K562 (cell line): ENCODE results near the gene PLEKHA6. TPM values are rescaled to one million over a fixed set of nuclear protein-coding genes. Genes with fewer than 3 reads are reported as not detected.

Experiments
- ATAC-seq: fragments of 200-7000 bp; cut with Tn5 transposase; 3 replicates; pipeline ENCODE4 v1.9.1; 2020; ENCODE audit warnings: moderate library complexity
- BruUV-seq: library from RNA; stranded (reverse); fragments of 400-500 nt; replicated peaks from 2 replicates; lab custom pipeline; 2021; lab: Mats Ljungman, UMichigan
- CTCF ChIA-PET: fragments of 300-600 bp; formaldehyde crosslinking; extraction: SDS; loops from one replicate; lab custom pipeline; 2021; ENCODE audit warnings: low intra/inter-chr PET ratio; lab: Yijun Ruan, JAX
- POLR2A ChIA-PET: fragments of 300-600, 350-650 bp; sonication (Branson Sonifier 250); formaldehyde crosslinking; extraction: SDS; loops from one replicate; lab custom pipeline; 2021; ENCODE audit warnings: antibody characterized with exemption, inconsistent platforms; lab: Yijun Ruan, JAX
- DNase-seq, 4 experiments: peaks; one replicate each; pipeline versions ENCODE4 v3.0.0 to v3.0.0-alpha.2; 2011 to 2018; ENCODE audit warnings: low spot score in 3 of 4, mixed read lengths in 3 of 4; ENCODE audit errors: extremely low read depth in 1 of 4
- FAIRE-seq: peaks from 2 replicates; lab custom pipeline; 2011; peaks lifted over from hg19 to GRCh38; lab: Jason Lieb, UNC
- H2AFZ ChIP-seq: 2 replicates; pipeline ENCODE4 v1.6.0; 2011; ENCODE audit warnings: low read depth, low read length, control low read depth, inconsistent platforms
- H3K27ac ChIP-seq: fragments of 200-600 bp; 3 replicates; pipeline ENCODE4 v1.8.0; 2011; ENCODE audit warnings: low read depth, mild to moderate bottlenecking, control low read depth, inconsistent platforms, low read length, moderate library complexity, mixed read lengths; ENCODE audit errors: extremely low read depth
- H3K27me3 ChIP-seq, 2 experiments: fragments of 300-600 bp in 1 of 2; 2 replicates in 1 of 2; 3 replicates in 1 of 2; pipeline versions ENCODE4 v1.6.0 to v1.8.0; 2011; ENCODE audit warnings: inconsistent platforms in 2 of 2, low read length in 2 of 2, mild to moderate bottlenecking in 1 of 2, mixed read lengths in 1 of 2, moderate library complexity in 1 of 2; ENCODE audit not compliant: control insufficient read depth in 2 of 2, insufficient read depth in 2 of 2
- H3K36me3 ChIP-seq: fragments of 300-600 bp; 3 replicates; pipeline ENCODE4 v1.8.0; 2011; ENCODE audit warnings: mild to moderate bottlenecking, low read length, inconsistent platforms; ENCODE audit not compliant: control insufficient read depth, insufficient read depth
- H3K4me1 ChIP-seq, 2 experiments: fragments of 200-600 bp in 1 of 2; replicated peaks in 1 of 2; 2 replicates in 1 of 2; 3 replicates in 1 of 2; pipeline versions ENCODE4 v1.5.1 to v1.8.0; 2011; ENCODE audit warnings: inconsistent platforms in 2 of 2, low read length in 2 of 2, mild to moderate bottlenecking in 1 of 2, mixed read lengths in 1 of 2, moderate library complexity in 1 of 2; ENCODE audit not compliant: control insufficient read depth in 2 of 2, insufficient read depth in 2 of 2
- H3K4me2 ChIP-seq: 2 replicates; pipeline ENCODE4 v1.6.1; 2011; ENCODE audit warnings: low read length, control low read depth, inconsistent platforms, mixed read lengths; ENCODE audit not compliant: insufficient read depth
- H3K4me3 ChIP-seq: fragments of 200-600 bp; sonication (generic), shearing (Covaris generic); 2 replicates; pipeline ENCODE4 v1.5.1; 2016; ENCODE audit warnings: control low read depth, inconsistent platforms
- H3K79me2 ChIP-seq: fragments of 200-600 bp; 3 replicates; pipeline ENCODE4 v1.8.0; 2011; ENCODE audit warnings: low read length, inconsistent platforms; ENCODE audit not compliant: control insufficient read depth, insufficient read depth
- H3K9ac ChIP-seq, 2 experiments: 2 replicates each; pipeline versions ENCODE4 v1.6.0 to v1.6.1; 2011; ENCODE audit warnings: low read depth in 2 of 2, low read length in 2 of 2, control low read depth in 1 of 2, inconsistent platforms in 1 of 2, mild to moderate bottlenecking in 1 of 2, mixed read lengths in 1 of 2; ENCODE audit not compliant: insufficient read depth in 1 of 2
- H3K9me1 ChIP-seq: one replicate; pipeline ENCODE4 v1.6.0; 2011; ENCODE audit warnings: inconsistent platforms, mild to moderate bottlenecking, low read length, moderate library complexity; ENCODE audit not compliant: control insufficient read depth, insufficient read depth
- H3K9me3 ChIP-seq: replicated peaks from 2 replicates; pipeline ENCODE4 v1.5.1; 2011; ENCODE audit warnings: low read depth, low read length, inconsistent platforms; ENCODE audit not compliant: control insufficient read depth, insufficient read depth
- H4K20me1 ChIP-seq: replicated peaks from 2 replicates; pipeline ENCODE4 v1.6.1; 2011; ENCODE audit warnings: low read length, inconsistent platforms, mixed read lengths; ENCODE audit not compliant: control insufficient read depth, insufficient read depth
- FOXM1 ChIP-seq, 2 experiments: fragments of 450-650 bp in 1 of 2; sonication (generic) in 1 of 2; formaldehyde crosslinking in 1 of 2; IDR thresholded peaks; 2 replicates each; pipeline versions ENCODE4 v1.6.1 to v1.9.0; 2017 to 2022; ENCODE audit warnings: low read depth in 2 of 2, mild to moderate bottlenecking in 2 of 2, missing genetic modification reagents in 1 of 2, moderate library complexity in 1 of 2
- KHSRP ChIP-seq: fragments of 450-650 bp; IDR thresholded peaks from 2 replicates; pipeline ENCODE4 v1.6.1; 2017
- MECOM ChIP-seq: fragments of 250-450 bp; sonication (Bioruptor Pico); IDR thresholded peaks from 2 replicates; pipeline ENCODE4 v1.8.0; 2022; ENCODE audit warnings: inconsistent platforms
- PRPF4 ChIP-seq: fragments of 200-400 bp; formaldehyde crosslinking; IDR thresholded peaks from one replicate; pipeline ENCODE4 v1.6.1; 2017; ENCODE audit warnings: low read length, low read depth, mild to moderate bottlenecking; ENCODE audit not compliant: insufficient read depth, poor library complexity, severe bottlenecking
- SLC30A9 ChIP-seq: fragments of 250-450 bp; sonication (Bioruptor Pico); IDR thresholded peaks from 2 replicates; pipeline ENCODE4 v1.8.0; 2022; ENCODE audit warnings: mild to moderate bottlenecking, moderate library complexity
- ZNF146 ChIP-seq: IDR thresholded peaks from one replicate; pipeline ENCODE4 v1.6.1; 2018; ENCODE audit warnings: missing compliant biosample characterization; ENCODE audit not compliant: unreplicated experiment
- ZNF217 ChIP-seq: sonication (generic); formaldehyde crosslinking; IDR thresholded peaks from 2 replicates; pipeline ENCODE4 v1.8.0; 2022; ENCODE audit warnings: mild to moderate bottlenecking, missing genetic modification reagents
- ZNF24 ChIP-seq: fragments of 450-650 bp; IDR thresholded peaks from 2 replicates; pipeline ENCODE4 v1.6.1; 2016
- ZNF354B ChIP-seq: fragments of 250-450 bp; sonication (Bioruptor Pico); IDR thresholded peaks from 2 replicates; pipeline ENCODE4 v1.4.0; 2020
- ZNF551 ChIP-seq: fragments of 250-450 bp; sonication (Bioruptor Pico); IDR thresholded peaks from 2 replicates; pipeline ENCODE4 v1.5.0; 2021; ENCODE audit warnings: mild to moderate bottlenecking, moderate library complexity
- WGBS: fragments of 100-300 bp; shearing (Covaris generic); methylation state at CpG from one replicate; pipeline ENCODE4 v1.1.6; 2016; ENCODE audit warnings: low coverage, mixed read lengths; ENCODE audit not compliant: insufficient coverage; ENCODE audit errors: missing lambda C conversion rate; 5-methylcytosine and 5-hydroxymethylcytosine counted together
- in situ Hi-C: fragments of 300-500 bp; cut with MboI; formaldehyde crosslinking; loops from 4 replicates; pipeline ENCODE4 v1.15.0; 2018; ENCODE audit warnings: inconsistent platforms, mixed read lengths
- intact Hi-C: fragments of 100-400 bp; cut with micrococcal nuclease; formaldehyde crosslinking; loops from 2 replicates; pipeline ENCODE4 v1.14.2; 2022
- polyA plus RNA-seq, 8 experiments: library from polyadenylated mRNA; depleted of rRNA in 4 of 8; stranded (reverse) in 5 of 8; unstranded in 3 of 8; fragments of >200 nt; fragmentation: Nextera tagmentation in 2 of 8; fragmentation: Illumina TruSeq in 1 of 8; extraction: Ambion mirVana in 2 of 8; extraction: Trizol in 1 of 8; gene quantifications; 2 replicates each; pipeline versions ENCODE4 v1.2.1 to v1.2.3, GENCODE V29; 2011 to 2014; ENCODE audit warnings: inconsistent platforms in 1 of 8, missing spikeins in 1 of 8
- total RNA-seq, 7 experiments: library from RNA; depleted of rRNA in 6 of 7; stranded (reverse); fragments of >200 nt in 6 of 7; fragmentation: Illumina TruSeq in 2 of 7; extraction: Trizol in 2 of 7; gene quantifications; 2 replicates each; pipeline versions ENCODE4 v1.2.1 to v1.2.3, GENCODE V29; 2011 to 2021; ENCODE audit warnings: low replicate concordance in 1 of 7
- TF ChIP-seq, protein P1 (sequence below): conservative IDR thresholded peaks from 2 replicates; pipeline ENCODE4 v1.6.1; 2011; ENCODE audit warnings: low read depth, mild to moderate bottlenecking, low read length; ENCODE audit not compliant: control insufficient read depth
- TF ChIP-seq, protein P2 (sequence below), 3 experiments: IDR thresholded peaks in 2 of 3; conservative IDR thresholded peaks in 1 of 3; 2 replicates each; pipeline ENCODE4 v1.5.1; 2011 to 2012; ENCODE audit warnings: low read length in 3 of 3, mild to moderate bottlenecking in 3 of 3, control low read depth in 2 of 3, improper control_type of control experiment in 1 of 3, inconsistent platforms in 1 of 3, low read depth in 1 of 3, mixed read lengths in 1 of 3, moderate library complexity in 1 of 3; ENCODE audit not compliant: insufficient read depth in 2 of 3
- TF ChIP-seq, protein P3 (sequence below): fragments of 150-350 bp; conservative IDR thresholded peaks from 2 replicates; pipeline ENCODE4 v1.6.1; 2014; ENCODE audit warnings: low read length
- TF ChIP-seq, protein P4 (sequence below): IDR thresholded peaks from 2 replicates; pipeline ENCODE4 v1.6.1; 2011; ENCODE audit warnings: borderline replicate concordance, low read depth, mild to moderate bottlenecking, moderate library complexity, low read length; ENCODE audit not compliant: insufficient read depth, poor library complexity, severe bottlenecking

The PLEKHA6 gene
- total and polyA plus RNA-seq, 9 of the 15 experiments (the other 6 are each of a cell fraction or from before 2014, with no cell fraction given) = under 0.01 to 0.33 (median 0.01) TPM; not detected in 4

DNA sequence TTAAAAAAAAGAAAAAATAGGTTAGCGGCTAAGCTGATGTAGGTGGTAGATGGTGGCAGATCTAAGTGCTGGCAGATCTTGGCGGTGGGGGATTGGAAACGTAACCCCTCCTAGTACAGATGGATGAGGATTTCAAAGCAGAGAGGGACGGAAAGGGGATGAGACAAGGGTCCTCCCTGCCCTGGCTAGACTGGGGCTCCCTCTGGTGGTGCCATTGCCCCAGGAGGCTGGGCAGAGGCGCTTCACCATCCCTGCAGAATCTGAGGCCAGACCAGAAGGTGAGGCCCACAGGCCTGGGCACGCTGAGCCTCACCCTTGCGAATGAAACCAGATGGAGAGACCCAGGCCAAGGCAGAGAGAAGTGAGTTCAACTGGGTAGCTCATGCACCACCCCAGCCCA lies 7.0 kb upstream of the PLEKHA6 start:
- Histone ChIP-seq H3K4me1 (peaks cover 10 to 13% of the 10 kb centered on the region in 2 experiments), H3K27ac (no peak overlapping the region), H3K27me3 (peaks cover 20 to 65% of the 10 kb centered on the region in 2 experiments), H3K9me3 (no peaks in the 10 kb centered on the region), H3K4me3 (no peak overlapping the region), H3K9ac (0 out of 4 replicates have a peak overlapping the region, but pooled peaks of 1 of the 2 experiments have one; percentile 10), H3K9me1 (no peaks in the 10 kb centered on the region), H4K20me1 (no peaks in the 10 kb centered on the region), H2AFZ (no peak overlapping the region), H3K4me2 (no peak overlapping the region), H3K79me2 (no peaks in the 10 kb centered on the region), H3K36me3 (no peaks in the 10 kb centered on the region)
- in situ Hi-C loops (loop anchor here (10.0 kb wide), 1 partner anchor 502 kb away; the partner anchor contains the start of gene SNRPE), intact Hi-C loops (loop anchor here (10.0 kb wide), 1 partner anchor 438 kb away; no protein-coding TSS in a partner anchor)
- ATAC-seq = peak; percentile 31; the same call in 2 of the 3 replicates
- no peak for FAIRE-seq
- peak; percentile 32 to 60 (median 50) for DNase-seq
- POLR2A ChIA-PET = no interaction called here
- BruUV-seq = no TSS peak
- CTCF ChIA-PET = interaction anchor here (0.7 to 1.4 kb wide), 3 partner anchors 153 to 205 kb away, joined by 3 read pairs; partner anchors contain the start of gene GOLT1A
- 10% methylated on average over 7 of the region's 7 CpGs for WGBS
- TF ChIP-seq SLC30A9 (CRISPR knock-in tag) (no peak), KHSRP (no peak), ZNF146 (CRISPR knock-in tag) (no peak), ZNF24 (no peak), ZNF217 (CRISPR knock-in tag) (no peak), ZNF551 (CRISPR knock-in tag) (no peak), PRPF4 (no peak), FOXM1 (IDR thresholded peaks at IDR 0.05; ENCODE audit: low read depth) (no peak), FOXM1 (CRISPR knock-in tag; IDR thresholded peaks at IDR 0.05; ENCODE audit: low read depth) (no peak), MECOM (CRISPR knock-in tag) (no peak), ZNF354B (CRISPR knock-in tag) (no peak)
- TF ChIP-seq, protein P1, sequence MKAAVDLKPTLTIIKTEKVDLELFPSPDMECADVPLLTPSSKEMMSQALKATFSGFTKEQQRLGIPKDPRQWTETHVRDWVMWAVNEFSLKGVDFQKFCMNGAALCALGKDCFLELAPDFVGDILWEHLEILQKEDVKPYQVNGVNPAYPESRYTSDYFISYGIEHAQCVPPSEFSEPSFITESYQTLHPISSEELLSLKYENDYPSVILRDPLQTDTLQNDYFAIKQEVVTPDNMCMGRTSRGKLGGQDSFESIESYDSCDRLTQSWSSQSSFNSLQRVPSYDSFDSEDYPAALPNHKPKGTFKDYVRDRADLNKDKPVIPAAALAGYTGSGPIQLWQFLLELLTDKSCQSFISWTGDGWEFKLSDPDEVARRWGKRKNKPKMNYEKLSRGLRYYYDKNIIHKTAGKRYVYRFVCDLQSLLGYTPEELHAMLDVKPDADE = no peak
- TF ChIP-seq, protein P2, sequence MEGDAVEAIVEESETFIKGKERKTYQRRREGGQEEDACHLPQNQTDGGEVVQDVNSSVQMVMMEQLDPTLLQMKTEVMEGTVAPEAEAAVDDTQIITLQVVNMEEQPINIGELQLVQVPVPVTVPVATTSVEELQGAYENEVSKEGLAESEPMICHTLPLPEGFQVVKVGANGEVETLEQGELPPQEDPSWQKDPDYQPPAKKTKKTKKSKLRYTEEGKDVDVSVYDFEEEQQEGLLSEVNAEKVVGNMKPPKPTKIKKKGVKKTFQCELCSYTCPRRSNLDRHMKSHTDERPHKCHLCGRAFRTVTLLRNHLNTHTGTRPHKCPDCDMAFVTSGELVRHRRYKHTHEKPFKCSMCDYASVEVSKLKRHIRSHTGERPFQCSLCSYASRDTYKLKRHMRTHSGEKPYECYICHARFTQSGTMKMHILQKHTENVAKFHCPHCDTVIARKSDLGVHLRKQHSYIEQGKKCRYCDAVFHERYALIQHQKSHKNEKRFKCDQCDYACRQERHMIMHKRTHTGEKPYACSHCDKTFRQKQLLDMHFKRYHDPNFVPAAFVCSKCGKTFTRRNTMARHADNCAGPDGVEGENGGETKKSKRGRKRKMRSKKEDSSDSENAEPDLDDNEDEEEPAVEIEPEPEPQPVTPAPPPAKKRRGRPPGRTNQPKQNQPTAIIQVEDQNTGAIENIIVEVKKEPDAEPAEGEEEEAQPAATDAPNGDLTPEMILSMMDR (IDR thresholded peaks at IDR 0.05 in 2 of 3, conservative IDR thresholded peaks at IDR 0.05 in 1 of 3; ENCODE audit: insufficient read depth in 2 of 3, low read depth in 1 of 3, low read length in 3 of 3) = peak; percentile 62 to 70 (median 65)
- TF ChIP-seq, protein P3, sequence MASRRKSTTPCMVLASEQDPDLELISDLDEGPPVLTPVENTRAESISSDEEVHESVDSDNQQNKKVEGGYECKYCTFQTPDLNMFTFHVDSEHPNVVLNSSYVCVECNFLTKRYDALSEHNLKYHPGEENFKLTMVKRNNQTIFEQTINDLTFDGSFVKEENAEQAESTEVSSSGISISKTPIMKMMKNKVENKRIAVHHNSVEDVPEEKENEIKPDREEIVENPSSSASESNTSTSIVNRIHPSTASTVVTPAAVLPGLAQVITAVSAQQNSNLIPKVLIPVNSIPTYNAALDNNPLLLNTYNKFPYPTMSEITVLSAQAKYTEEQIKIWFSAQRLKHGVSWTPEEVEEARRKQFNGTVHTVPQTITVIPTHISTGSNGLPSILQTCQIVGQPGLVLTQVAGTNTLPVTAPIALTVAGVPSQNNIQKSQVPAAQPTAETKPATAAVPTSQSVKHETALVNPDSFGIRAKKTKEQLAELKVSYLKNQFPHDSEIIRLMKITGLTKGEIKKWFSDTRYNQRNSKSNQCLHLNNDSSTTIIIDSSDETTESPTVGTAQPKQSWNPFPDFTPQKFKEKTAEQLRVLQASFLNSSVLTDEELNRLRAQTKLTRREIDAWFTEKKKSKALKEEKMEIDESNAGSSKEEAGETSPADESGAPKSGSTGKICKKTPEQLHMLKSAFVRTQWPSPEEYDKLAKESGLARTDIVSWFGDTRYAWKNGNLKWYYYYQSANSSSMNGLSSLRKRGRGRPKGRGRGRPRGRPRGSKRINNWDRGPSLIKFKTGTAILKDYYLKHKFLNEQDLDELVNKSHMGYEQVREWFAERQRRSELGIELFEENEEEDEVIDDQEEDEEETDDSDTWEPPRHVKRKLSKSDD = no peak
- TF ChIP-seq, protein P4, sequence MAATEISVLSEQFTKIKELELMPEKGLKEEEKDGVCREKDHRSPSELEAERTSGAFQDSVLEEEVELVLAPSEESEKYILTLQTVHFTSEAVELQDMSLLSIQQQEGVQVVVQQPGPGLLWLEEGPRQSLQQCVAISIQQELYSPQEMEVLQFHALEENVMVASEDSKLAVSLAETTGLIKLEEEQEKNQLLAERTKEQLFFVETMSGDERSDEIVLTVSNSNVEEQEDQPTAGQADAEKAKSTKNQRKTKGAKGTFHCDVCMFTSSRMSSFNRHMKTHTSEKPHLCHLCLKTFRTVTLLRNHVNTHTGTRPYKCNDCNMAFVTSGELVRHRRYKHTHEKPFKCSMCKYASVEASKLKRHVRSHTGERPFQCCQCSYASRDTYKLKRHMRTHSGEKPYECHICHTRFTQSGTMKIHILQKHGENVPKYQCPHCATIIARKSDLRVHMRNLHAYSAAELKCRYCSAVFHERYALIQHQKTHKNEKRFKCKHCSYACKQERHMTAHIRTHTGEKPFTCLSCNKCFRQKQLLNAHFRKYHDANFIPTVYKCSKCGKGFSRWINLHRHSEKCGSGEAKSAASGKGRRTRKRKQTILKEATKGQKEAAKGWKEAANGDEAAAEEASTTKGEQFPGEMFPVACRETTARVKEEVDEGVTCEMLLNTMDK = peak; percentile 38
